A549 (cell line): ENCODE results near the gene PARP1. TPM values are rescaled to one million over a fixed set of nuclear protein-coding genes. Genes with fewer than 3 reads are reported as not detected.

ENCODE experiments used
- ATAC-seq, 2 experiments: fragments of 200-7000 bp in 1 of 2; fragments of >200 bp in 1 of 2; cut with Nextera tagmentation in 1 of 2; cut with Tn5 transposase in 1 of 2; 3 replicates each; pipeline versions ENCODE4 v1.8.0 to v1.9.1; 2018 to 2020; ENCODE audit warnings: mild to moderate bottlenecking in 1 of 2, moderate library complexity in 1 of 2
- CTCF ChIA-PET: fragments of 300-600 bp; sonication (Branson Sonifier 250); formaldehyde crosslinking; extraction: SDS; loops from one replicate; lab custom pipeline; 2021; ENCODE audit warnings: antibody characterized with exemption, inconsistent platforms; lab: Yijun Ruan, JAX
- POLR2A ChIA-PET: fragments of 350-600 bp; formaldehyde crosslinking; extraction: SDS; loops from one replicate; lab custom pipeline; 2021; ENCODE audit warnings: antibody characterized with exemption, inconsistent platforms; lab: Yijun Ruan, JAX
- DNase-seq, 2 experiments: peaks; one replicate each; pipeline versions ENCODE4 v3.0.0 to v3.0.0-alpha.2; 2011 to 2016; ENCODE audit warnings: low read depth in 1 of 2, low spot score in 1 of 2
- FAIRE-seq: peaks from 2 replicates; lab custom pipeline; 2011; peaks lifted over from hg19 to GRCh38; lab: Jason Lieb, UNC
- H3K27ac ChIP-seq, 2 experiments: fragments of >200 bp; sonication (Bioruptor Twin); formaldehyde crosslinking; 3 replicates each; pipeline ENCODE4 v1.5.1; 2016 to 2017
- H3K4me1 ChIP-seq: fragments of >200 bp; sonication (Bioruptor Twin); formaldehyde crosslinking; 3 replicates; pipeline ENCODE4 v1.6.1; 2016
- H3K4me2 ChIP-seq: fragments of >200 bp; sonication (Bioruptor Twin); formaldehyde crosslinking; 3 replicates; pipeline ENCODE4 v1.6.1; 2016
- H3K4me3 ChIP-seq: fragments of >200 bp; sonication (Bioruptor Twin); formaldehyde crosslinking; 3 replicates; pipeline ENCODE4 v1.5.1; 2016
- H3K9me3 ChIP-seq: fragments of >200 bp; sonication (Bioruptor Twin); formaldehyde crosslinking; 3 replicates; pipeline ENCODE4 v1.6.1; 2016
- CBX8 ChIP-seq: fragments of 200-600 bp; sonication (generic); IDR thresholded peaks from 2 replicates; pipeline ENCODE4 v1.6.1; 2016
- CHD2 ChIP-seq: fragments of 150-350 bp; IDR thresholded peaks from 2 replicates; pipeline ENCODE4 v1.6.1; 2014; ENCODE audit warnings: low read length; ENCODE audit not compliant: partially characterized antibody
- CHD4 ChIP-seq: fragments of 200-600 bp; sonication (generic); IDR thresholded peaks from 2 replicates; pipeline ENCODE4 v1.6.1; 2016; ENCODE audit warnings: antibody characterized with exemption, mild to moderate bottlenecking, borderline replicate concordance
- CTCF ChIP-seq: fragments of >200 bp; sonication (Bioruptor Twin); formaldehyde crosslinking; IDR thresholded peaks from 3 replicates; pipeline ENCODE4 v1.5.1; 2016
- E2F6 ChIP-seq: IDR thresholded peaks from 2 replicates; pipeline ENCODE4 v1.6.1; 2012; ENCODE audit warnings: low read depth, borderline replicate concordance
- EHF ChIP-seq: fragments of 250-450 bp; sonication (Bioruptor Pico); IDR thresholded peaks from 2 replicates; pipeline ENCODE4 v1.5.0; 2020; ENCODE audit warnings: mild to moderate bottlenecking
- ELK1 ChIP-seq: fragments of 150-350 bp; IDR thresholded peaks from 2 replicates; pipeline ENCODE4 v1.6.1; 2014; ENCODE audit warnings: low read depth, mild to moderate bottlenecking, low read length
- EP300 ChIP-seq, 2 experiments: fragments of >200 bp; sonication (Bioruptor Twin); formaldehyde crosslinking; IDR thresholded peaks; 2 replicates in 1 of 2; 3 replicates in 1 of 2; pipeline ENCODE4 v1.6.1; 2016 to 2017
- FOXS1 ChIP-seq: fragments of 250-450 bp; sonication (Bioruptor Pico); IDR thresholded peaks from 2 replicates; pipeline ENCODE4 v1.5.0; 2020; ENCODE audit warnings: mild to moderate bottlenecking, moderate library complexity
- GATA3 ChIP-seq: IDR thresholded peaks from 2 replicates; pipeline ENCODE4 v1.6.1; 2012; ENCODE audit warnings: borderline replicate concordance
- HDAC2 ChIP-seq: fragments of 200-600 bp; sonication (generic); IDR thresholded peaks from 2 replicates; pipeline ENCODE4 v1.6.1; 2016
- HEYL ChIP-seq: fragments of 250-450 bp; sonication (Bioruptor Pico); IDR thresholded peaks from 2 replicates; pipeline ENCODE4 v1.8.0; 2021; ENCODE audit warnings: mild to moderate bottlenecking, moderate library complexity
- HMGXB4 ChIP-seq: fragments of 250-450 bp; sonication (Bioruptor Pico); IDR thresholded peaks from 2 replicates; pipeline ENCODE4 v1.5.0; 2021; ENCODE audit warnings: mild to moderate bottlenecking, moderate library complexity, borderline replicate concordance
- HOXB13 ChIP-seq: fragments of 250-450 bp; sonication (Bioruptor Pico); IDR thresholded peaks from 2 replicates; pipeline ENCODE4 v1.5.0; 2020; ENCODE audit warnings: low read depth, mild to moderate bottlenecking, moderate library complexity
- JUN ChIP-seq, 2 experiments: fragments of >200 bp; sonication (Bioruptor Twin); formaldehyde crosslinking; IDR thresholded peaks; 2 replicates in 1 of 2; 3 replicates in 1 of 2; pipeline ENCODE4 v1.6.1; 2016 to 2017
- JUNB ChIP-seq: fragments of >200 bp; sonication (Bioruptor Twin); formaldehyde crosslinking; IDR thresholded peaks from 2 replicates; pipeline ENCODE4 v1.6.1; 2016
- KDM1A ChIP-seq: fragments of 200-600 bp; sonication (generic); IDR thresholded peaks from 2 replicates; pipeline ENCODE4 v1.6.1; 2016; ENCODE audit warnings: low read depth, mild to moderate bottlenecking
- KDM5A ChIP-seq: fragments of 200-600 bp; sonication (generic); IDR thresholded peaks from 2 replicates; pipeline ENCODE4 v1.6.1; 2016; ENCODE audit warnings: antibody characterized with exemption, mild to moderate bottlenecking
- MAFK ChIP-seq: fragments of 450-650 bp; IDR thresholded peaks from 2 replicates; pipeline ENCODE4 v1.6.1; 2014; ENCODE audit not compliant: partially characterized antibody
- MAZ ChIP-seq: fragments of 150-350 bp; IDR thresholded peaks from 2 replicates; pipeline ENCODE4 v1.6.1; 2014; ENCODE audit warnings: antibody characterized with exemption, low read depth, low read length, borderline replicate concordance
- MYC ChIP-seq: IDR thresholded peaks from 2 replicates; pipeline ENCODE4 v1.6.1; 2012; ENCODE audit warnings: mild to moderate bottlenecking, inconsistent platforms, low read length, improper control_type of control experiment, borderline replicate concordance
- NFE2L2 ChIP-seq: fragments of 150-350 bp; conservative IDR thresholded peaks from 2 replicates; pipeline ENCODE4 v1.6.1; 2014; ENCODE audit warnings: low read length
- NPAS2 ChIP-seq: fragments of 250-450 bp; sonication (Bioruptor Pico); IDR thresholded peaks from 2 replicates; pipeline ENCODE4 v1.8.0; 2022; ENCODE audit warnings: mild to moderate bottlenecking, moderate library complexity, borderline replicate concordance
- NR3C1 ChIP-seq: fragments of >200 bp; sonication (Bioruptor Twin); formaldehyde crosslinking; IDR thresholded peaks from 3 replicates; pipeline ENCODE4 v1.6.1; 2017
- POLR2A ChIP-seq: IDR thresholded peaks from 2 replicates; pipeline ENCODE4 v1.6.1; 2012; ENCODE audit warnings: mild to moderate bottlenecking, low read length
- RARB ChIP-seq: fragments of 250-450 bp; sonication (Bioruptor Pico); IDR thresholded peaks from 2 replicates; pipeline ENCODE4 v1.8.0; 2021; ENCODE audit warnings: mild to moderate bottlenecking, moderate library complexity
- TP53 ChIP-seq: fragments of 250-450 bp; sonication (Bioruptor Pico); IDR thresholded peaks from 2 replicates; pipeline ENCODE4 v1.5.0; 2021; ENCODE audit warnings: mild to moderate bottlenecking, moderate library complexity
- ZFP36 ChIP-seq: fragments of 450-650 bp; IDR thresholded peaks from 2 replicates; pipeline ENCODE4 v1.6.1; 2014; ENCODE audit warnings: borderline replicate concordance; ENCODE audit not compliant: partially characterized antibody
- ZNF302 ChIP-seq: fragments of 250-450 bp; sonication (Bioruptor Pico); IDR thresholded peaks from 2 replicates; pipeline ENCODE4 v1.9.0; 2021; ENCODE audit warnings: inconsistent platforms, mild to moderate bottlenecking, moderate library complexity
- WGBS: methylation state at CpG from one replicate; pipeline ENCODE4 v1.1.6; 2017; ENCODE audit errors: missing lambda C conversion rate; 5-methylcytosine and 5-hydroxymethylcytosine counted together
- polyA plus RNA-seq, 4 experiments: library from polyadenylated mRNA; depleted of rRNA in 3 of 4; stranded (reverse); fragments of >200 nt; fragmentation: RNase III in 1 of 4; extraction: RNeasy Plus Mini Kit Qiagen cat#74134 plus additional on column Dnase treatment in 1 of 4; gene quantifications; 2 replicates in 3 of 4; 3 replicates in 1 of 4; pipeline ENCODE4 v1.2.3, GENCODE V29; 2011 to 2017

PARP1 gene
- polyA plus RNA-seq, 2 of the 4 experiments (the other 2 are of a cell fraction), result 125 to 134 TPM

- Histone ChIP-seq H3K4me3 (no peak overlapping the region), H3K4me1 (no peaks in the 10 kb centered on the region), H3K4me2 (no peak overlapping the region), H3K27ac (no peak overlapping the region), H3K9me3 (peaks cover 8% of the 10 kb centered on the region; the same call in 1 of the 3 replicates)
- DNase-seq, result peak in 1 of 2 experiments; percentile 9
- ChIA-PET CTCF (interaction anchor here (0.8 kb wide), 1 partner anchor 24 kb away, joined by 3 read pairs; no protein-coding TSS in a partner anchor), POLR2A (no interaction called here)
- WGBS, result 46% methylated on average over 14 of the region's 14 CpGs
- TF ChIP-seq ZFP36 (no peak), ZNF302 (CRISPR knock-in tag) (no peak), TP53 (no peak), POLR2A (no peak), KDM1A (no peak), ELK1 (no peak)
- no peak for ATAC-seq
- no peak for FAIRE-seq
Observed at GRCh38 chr1:226457307-226457712, 49.4 kb upstream of the PARP1 start.

DNA sequence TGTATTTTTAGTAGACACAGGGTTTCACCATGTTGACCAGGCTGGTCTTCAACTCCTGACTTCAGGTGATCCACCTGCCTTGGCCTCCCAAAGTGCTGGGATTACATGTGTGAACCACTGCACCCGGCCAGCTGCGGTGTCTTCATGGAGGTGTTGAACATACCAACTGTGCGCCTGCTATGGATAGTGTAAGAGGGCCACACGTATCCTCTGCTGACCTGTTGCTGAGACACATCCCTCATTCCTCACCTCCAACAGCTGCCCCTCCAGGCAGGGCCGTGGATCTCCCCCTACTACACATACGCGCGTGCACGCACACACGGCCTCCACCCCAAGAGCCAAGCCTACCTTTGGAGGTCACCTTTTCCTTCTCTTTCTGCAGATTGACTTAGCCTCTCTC is 48.0 kb upstream of the PARP1 start:
- no peak for FAIRE-seq
- Histone ChIP-seq H3K27ac (no peak overlapping the region), H3K9me3 (peaks cover 8% of the 10 kb centered on the region; the same call in 1 of the 3 replicates), H3K4me2 (no peak overlapping the region), H3K4me1 (no peaks in the 10 kb centered on the region), H3K4me3 (no peak overlapping the region)
- CTCF ChIA-PET, result interaction anchor here (0.6 kb wide), 2 partner anchors 9 to 11 kb away, joined by 3 read pairs; no protein-coding TSS in a partner anchor
- POLR2A ChIA-PET, result no interaction called here
- no peak for ATAC-seq
- WGBS, result 79% methylated on average over 10 of the region's 10 CpGs
- no peak for DNase-seq
- TF ChIP-seq MAZ, result no peak
- TF ChIP-seq HMGXB4 (CRISPR knock-in tag), result no peak
- TF ChIP-seq HOXB13 (CRISPR knock-in tag), result no peak
- no peak for TF ChIP-seq CBX8
- TF ChIP-seq GATA3, result no peak
- TF ChIP-seq FOXS1, result no peak
- TF ChIP-seq RARB (CRISPR knock-in tag), result no peak
- no peak for TF ChIP-seq MAFK
- no peak for TF ChIP-seq CHD2
- no peak for TF ChIP-seq JUNB
- TF ChIP-seq HDAC2, result no peak
- no peak for TF ChIP-seq CHD4
- no peak for TF ChIP-seq NPAS2 (CRISPR knock-in tag)
- no peak for TF ChIP-seq EHF (CRISPR knock-in tag)
- TF ChIP-seq JUN (IDR thresholded peaks at IDR 0.05), result no peak
- TF ChIP-seq EP300 (IDR thresholded peaks at IDR 0.05), result no peak
- no peak for TF ChIP-seq NFE2L2
- no peak for TF ChIP-seq KDM5A
- TF ChIP-seq, all 56 proteins: peak for 0

- WGBS, result 36% methylated on average over 2 of the region's 2 CpGs
- Histone ChIP-seq H3K4me1 (no peaks in the 10 kb centered on the region), H3K27ac (no peak overlapping the region), H3K4me2 (no peak overlapping the region)
- POLR2A ChIA-PET, result no interaction called here
- FAIRE-seq, result no peak
- no peak for DNase-seq
- TF ChIP-seq JUNB (no peak), NR3C1 (no peak), E2F6 (no peak), HEYL (CRISPR knock-in tag) (no peak), HMGXB4 (CRISPR knock-in tag) (no peak), CTCF (no peak), MYC (no peak)
- TF ChIP-seq, all 56 proteins: peak for 0
- ATAC-seq, result no peak
- H3K9me3 ChIP-seq, result peaks cover 8% of the 10 kb centered on the region; the same call in 1 of the 3 replicates
- CTCF ChIA-PET, result no interaction called here
- H3K4me3 ChIP-seq, result no peak overlapping the region
Observed at GRCh38 chr1:226454349-226454748, 46.5 kb upstream of the PARP1 start.
